Measurements from ENCODE around the gene ARID5A. TPM values are rescaled to one million over a fixed set of nuclear protein-coding genes. Genes with fewer than 3 reads are reported as not detected.

ARID5A gene
- total and polyA plus RNA-seq, 2 experiments from 2014 or later = 5.5 to 7.7 TPM

DNA sequence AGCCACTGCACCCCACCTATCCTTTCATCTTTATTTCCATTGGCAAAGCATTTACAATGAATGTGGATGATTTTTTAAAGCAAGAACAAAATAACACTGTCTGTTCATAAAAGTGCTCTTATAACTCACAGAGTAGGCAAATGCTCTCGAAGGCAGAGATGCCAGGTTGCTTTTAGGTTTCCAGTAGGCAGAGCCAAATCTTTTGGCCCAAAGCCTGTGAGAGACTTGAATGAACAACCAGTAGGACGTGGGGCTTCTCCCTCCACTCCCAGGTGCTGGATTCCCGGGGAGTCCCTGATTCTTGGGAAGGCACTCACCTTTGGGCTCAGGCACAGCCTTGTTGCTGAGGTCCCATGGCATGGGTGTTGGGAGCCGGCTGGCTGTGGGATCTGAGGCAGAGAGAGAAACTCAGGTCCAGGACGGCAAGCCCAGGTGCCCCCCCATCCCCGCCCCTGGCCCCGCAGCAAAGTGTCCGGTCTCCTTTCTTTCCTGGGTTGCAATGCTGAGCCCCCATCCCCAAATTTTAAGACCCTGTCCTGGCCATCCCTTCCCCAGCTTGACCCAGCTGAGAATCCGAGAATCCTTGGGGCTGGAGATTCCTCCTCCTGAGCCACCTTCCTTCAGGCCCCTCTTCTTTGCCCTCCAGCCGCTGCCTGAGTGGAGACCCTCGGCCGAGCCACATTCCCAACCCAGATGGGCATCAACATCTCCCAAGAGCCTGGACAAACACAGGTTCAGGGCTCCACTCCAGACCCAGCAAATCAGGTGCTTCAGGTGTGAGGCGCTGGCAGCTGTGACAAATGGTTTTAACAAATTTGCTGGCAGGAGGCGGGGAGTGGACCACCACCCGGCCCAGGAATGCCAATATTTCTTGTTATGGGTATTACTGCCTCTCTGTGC is 37.2 kb upstream of the ARID5A start:
- H3K36me3 ChIP-seq (ENCODE audit: insufficient read depth) = no peaks in the 10 kb centered on the region
- no peaks in the 10 kb centered on the region for H3F3A ChIP-seq (replicated peaks; ENCODE audit: low read depth)
- H3K9me2 ChIP-seq (ENCODE audit: insufficient read depth) = no peaks in the 10 kb centered on the region
- no peak overlapping the region for H3K4me2 ChIP-seq
- peaks cover 5% of the 10 kb centered on the region; the same call in 1 of the 2 replicates for H3K27me3 ChIP-seq (ENCODE audit: insufficient read depth)
- Mint-ChIP-seq H3K27me3 (ENCODE audit: insufficient read depth, low read depth, poor library complexity) (peaks cover 18% of the 10 kb centered on the region), H3K4me3 (no peak overlapping the region), H3K27ac (no peak overlapping the region), H3K36me3 (ENCODE audit: low read depth) (no peaks in the 10 kb centered on the region; the same call in 2 of the 3 replicates), H3K4me1 (peaks cover 12% of the 10 kb centered on the region), H3K9me3 (peaks cover 10% of the 10 kb centered on the region; the same call in 2 of the 3 replicates)
- no peak overlapping the region for H3K4me3 ChIP-seq
- ATAC-seq (no peak), DNase-seq (ENCODE audit: low spot score) (no peak)
- H4K20me1 ChIP-seq (replicated peaks; ENCODE audit: insufficient read depth) = no peaks in the 10 kb centered on the region
- no peaks in the 10 kb centered on the region for H3K79me2 ChIP-seq (replicated peaks; ENCODE audit: insufficient read depth)
- peak overlapping the region; percentile 72 for H2AFZ ChIP-seq
- no peak overlapping the region for H3K27ac ChIP-seq (ENCODE audit: low read depth)
- TF ChIP-seq JUNB (IDR thresholded peaks at IDR 0.05; ENCODE audit: unreplicated experiment) (no peak), CREB1 (CRISPR knock-in tag; IDR thresholded peaks at IDR 0.05; ENCODE audit: low read depth) (no peak), ZNF114 (CRISPR knock-in tag; IDR thresholded peaks at IDR 0.05) (no peak), EZH2 (IDR thresholded peaks at IDR 0.05; ENCODE audit: low read depth, unreplicated experiment) (no peak), ZNF331 (CRISPR knock-in tag; IDR thresholded peaks at IDR 0.05; ENCODE audit: low read depth) (no peak), STAT1 (IDR thresholded peaks at IDR 0.05; ENCODE audit: unreplicated experiment) (no peak), NANOG (IDR thresholded peaks at IDR 0.05; ENCODE audit: borderline replicate concordance) (no peak), EZH2phosphoT487 (IDR thresholded peaks at IDR 0.05; ENCODE audit: unreplicated experiment) (no peak), POLR2AphosphoS5 (IDR thresholded peaks at IDR 0.05; ENCODE audit: low read depth) (no peak)
- TF ChIP-seq, protein P1, sequence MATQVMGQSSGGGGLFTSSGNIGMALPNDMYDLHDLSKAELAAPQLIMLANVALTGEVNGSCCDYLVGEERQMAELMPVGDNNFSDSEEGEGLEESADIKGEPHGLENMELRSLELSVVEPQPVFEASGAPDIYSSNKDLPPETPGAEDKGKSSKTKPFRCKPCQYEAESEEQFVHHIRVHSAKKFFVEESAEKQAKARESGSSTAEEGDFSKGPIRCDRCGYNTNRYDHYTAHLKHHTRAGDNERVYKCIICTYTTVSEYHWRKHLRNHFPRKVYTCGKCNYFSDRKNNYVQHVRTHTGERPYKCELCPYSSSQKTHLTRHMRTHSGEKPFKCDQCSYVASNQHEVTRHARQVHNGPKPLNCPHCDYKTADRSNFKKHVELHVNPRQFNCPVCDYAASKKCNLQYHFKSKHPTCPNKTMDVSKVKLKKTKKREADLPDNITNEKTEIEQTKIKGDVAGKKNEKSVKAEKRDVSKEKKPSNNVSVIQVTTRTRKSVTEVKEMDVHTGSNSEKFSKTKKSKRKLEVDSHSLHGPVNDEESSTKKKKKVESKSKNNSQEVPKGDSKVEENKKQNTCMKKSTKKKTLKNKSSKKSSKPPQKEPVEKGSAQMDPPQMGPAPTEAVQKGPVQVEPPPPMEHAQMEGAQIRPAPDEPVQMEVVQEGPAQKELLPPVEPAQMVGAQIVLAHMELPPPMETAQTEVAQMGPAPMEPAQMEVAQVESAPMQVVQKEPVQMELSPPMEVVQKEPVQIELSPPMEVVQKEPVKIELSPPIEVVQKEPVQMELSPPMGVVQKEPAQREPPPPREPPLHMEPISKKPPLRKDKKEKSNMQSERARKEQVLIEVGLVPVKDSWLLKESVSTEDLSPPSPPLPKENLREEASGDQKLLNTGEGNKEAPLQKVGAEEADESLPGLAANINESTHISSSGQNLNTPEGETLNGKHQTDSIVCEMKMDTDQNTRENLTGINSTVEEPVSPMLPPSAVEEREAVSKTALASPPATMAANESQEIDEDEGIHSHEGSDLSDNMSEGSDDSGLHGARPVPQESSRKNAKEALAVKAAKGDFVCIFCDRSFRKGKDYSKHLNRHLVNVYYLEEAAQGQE (IDR thresholded peaks at IDR 0.05; ENCODE audit: unreplicated experiment) = no peak
- TF ChIP-seq, protein P2, sequence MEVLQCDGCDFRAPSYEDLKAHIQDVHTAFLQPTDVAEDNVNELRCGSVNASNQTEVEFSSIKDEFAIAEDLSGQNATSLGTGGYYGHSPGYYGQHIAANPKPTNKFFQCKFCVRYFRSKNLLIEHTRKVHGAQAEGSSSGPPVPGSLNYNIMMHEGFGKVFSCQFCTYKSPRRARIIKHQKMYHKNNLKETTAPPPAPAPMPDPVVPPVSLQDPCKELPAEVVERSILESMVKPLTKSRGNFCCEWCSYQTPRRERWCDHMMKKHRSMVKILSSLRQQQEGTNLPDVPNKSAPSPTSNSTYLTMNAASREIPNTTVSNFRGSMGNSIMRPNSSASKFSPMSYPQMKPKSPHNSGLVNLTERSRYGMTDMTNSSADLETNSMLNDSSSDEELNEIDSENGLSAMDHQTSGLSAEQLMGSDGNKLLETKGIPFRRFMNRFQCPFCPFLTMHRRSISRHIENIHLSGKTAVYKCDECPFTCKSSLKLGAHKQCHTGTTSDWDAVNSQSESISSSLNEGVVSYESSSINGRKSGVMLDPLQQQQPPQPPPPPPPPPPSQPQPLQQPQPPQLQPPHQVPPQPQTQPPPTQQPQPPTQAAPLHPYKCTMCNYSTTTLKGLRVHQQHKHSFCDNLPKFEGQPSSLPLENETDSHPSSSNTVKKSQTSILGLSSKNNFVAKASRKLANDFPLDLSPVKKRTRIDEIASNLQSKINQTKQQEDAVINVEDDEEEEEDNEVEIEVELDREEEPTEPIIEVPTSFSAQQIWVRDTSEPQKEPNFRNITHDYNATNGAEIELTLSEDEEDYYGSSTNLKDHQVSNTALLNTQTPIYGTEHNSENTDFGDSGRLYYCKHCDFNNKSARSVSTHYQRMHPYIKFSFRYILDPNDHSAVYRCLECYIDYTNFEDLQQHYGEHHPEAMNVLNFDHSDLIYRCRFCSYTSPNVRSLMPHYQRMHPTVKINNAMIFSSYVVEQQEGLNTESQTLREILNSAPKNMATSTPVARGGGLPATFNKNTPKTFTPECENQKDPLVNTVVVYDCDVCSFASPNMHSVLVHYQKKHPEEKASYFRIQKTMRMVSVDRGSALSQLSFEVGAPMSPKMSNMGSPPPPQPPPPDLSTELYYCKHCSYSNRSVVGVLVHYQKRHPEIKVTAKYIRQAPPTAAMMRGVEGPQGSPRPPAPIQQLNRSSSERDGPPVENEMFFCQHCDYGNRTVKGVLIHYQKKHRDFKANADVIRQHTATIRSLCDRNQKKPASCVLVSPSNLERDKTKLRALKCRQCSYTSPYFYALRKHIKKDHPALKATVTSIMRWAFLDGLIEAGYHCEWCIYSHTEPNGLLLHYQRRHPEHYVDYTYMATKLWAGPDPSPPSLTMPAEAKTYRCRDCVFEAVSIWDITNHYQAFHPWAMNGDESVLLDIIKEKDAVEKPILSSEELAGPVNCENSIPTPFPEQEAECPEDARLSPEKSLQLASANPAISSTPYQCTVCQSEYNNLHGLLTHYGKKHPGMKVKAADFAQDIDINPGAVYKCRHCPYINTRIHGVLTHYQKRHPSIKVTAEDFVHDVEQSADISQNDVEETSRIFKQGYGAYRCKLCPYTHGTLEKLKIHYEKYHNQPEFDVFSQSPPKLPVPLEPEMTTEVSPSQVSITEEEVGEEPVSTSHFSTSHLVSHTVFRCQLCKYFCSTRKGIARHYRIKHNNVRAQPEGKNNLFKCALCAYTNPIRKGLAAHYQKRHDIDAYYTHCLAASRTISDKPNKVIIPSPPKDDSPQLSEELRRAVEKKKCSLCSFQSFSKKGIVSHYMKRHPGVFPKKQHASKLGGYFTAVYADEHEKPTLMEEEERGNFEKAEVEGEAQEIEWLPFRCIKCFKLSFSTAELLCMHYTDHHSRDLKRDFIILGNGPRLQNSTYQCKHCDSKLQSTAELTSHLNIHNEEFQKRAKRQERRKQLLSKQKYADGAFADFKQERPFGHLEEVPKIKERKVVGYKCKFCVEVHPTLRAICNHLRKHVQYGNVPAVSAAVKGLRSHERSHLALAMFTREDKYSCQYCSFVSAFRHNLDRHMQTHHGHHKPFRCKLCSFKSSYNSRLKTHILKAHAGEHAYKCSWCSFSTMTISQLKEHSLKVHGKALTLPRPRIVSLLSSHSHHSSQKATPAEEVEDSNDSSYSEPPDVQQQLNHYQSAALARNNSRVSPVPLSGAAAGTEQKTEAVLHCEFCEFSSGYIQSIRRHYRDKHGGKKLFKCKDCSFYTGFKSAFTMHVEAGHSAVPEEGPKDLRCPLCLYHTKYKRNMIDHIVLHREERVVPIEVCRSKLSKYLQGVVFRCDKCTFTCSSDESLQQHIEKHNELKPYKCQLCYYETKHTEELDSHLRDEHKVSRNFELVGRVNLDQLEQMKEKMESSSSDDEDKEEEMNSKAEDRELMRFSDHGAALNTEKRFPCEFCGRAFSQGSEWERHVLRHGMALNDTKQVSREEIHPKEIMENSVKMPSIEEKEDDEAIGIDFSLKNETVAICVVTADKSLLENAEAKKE (CRISPR knock-in tag; IDR thresholded peaks at IDR 0.05) = no peak
- TF ChIP-seq, protein P3, sequence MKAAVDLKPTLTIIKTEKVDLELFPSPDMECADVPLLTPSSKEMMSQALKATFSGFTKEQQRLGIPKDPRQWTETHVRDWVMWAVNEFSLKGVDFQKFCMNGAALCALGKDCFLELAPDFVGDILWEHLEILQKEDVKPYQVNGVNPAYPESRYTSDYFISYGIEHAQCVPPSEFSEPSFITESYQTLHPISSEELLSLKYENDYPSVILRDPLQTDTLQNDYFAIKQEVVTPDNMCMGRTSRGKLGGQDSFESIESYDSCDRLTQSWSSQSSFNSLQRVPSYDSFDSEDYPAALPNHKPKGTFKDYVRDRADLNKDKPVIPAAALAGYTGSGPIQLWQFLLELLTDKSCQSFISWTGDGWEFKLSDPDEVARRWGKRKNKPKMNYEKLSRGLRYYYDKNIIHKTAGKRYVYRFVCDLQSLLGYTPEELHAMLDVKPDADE (IDR thresholded peaks at IDR 0.05) = no peak
- TF ChIP-seq, protein P4, sequence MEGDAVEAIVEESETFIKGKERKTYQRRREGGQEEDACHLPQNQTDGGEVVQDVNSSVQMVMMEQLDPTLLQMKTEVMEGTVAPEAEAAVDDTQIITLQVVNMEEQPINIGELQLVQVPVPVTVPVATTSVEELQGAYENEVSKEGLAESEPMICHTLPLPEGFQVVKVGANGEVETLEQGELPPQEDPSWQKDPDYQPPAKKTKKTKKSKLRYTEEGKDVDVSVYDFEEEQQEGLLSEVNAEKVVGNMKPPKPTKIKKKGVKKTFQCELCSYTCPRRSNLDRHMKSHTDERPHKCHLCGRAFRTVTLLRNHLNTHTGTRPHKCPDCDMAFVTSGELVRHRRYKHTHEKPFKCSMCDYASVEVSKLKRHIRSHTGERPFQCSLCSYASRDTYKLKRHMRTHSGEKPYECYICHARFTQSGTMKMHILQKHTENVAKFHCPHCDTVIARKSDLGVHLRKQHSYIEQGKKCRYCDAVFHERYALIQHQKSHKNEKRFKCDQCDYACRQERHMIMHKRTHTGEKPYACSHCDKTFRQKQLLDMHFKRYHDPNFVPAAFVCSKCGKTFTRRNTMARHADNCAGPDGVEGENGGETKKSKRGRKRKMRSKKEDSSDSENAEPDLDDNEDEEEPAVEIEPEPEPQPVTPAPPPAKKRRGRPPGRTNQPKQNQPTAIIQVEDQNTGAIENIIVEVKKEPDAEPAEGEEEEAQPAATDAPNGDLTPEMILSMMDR (conservative IDR thresholded peaks at IDR 0.05; ENCODE audit: low read depth in 2 of 2) = no peak
- H3K4me1 ChIP-seq (ENCODE audit: insufficient read depth) = no peaks in the 10 kb centered on the region
